Esophagus (tissue), 2 donors: ENCODE data around the gene EDAR. TPM values are rescaled to one million over a fixed set of nuclear protein-coding genes. Genes with fewer than 3 reads are reported as not detected.
A peak's percentile ranks its signal among the peaks of the same experiment; 100 is the strongest.

Source experiments
- H3K27ac ChIP-seq, 2 donors: one replicate each; pipeline ENCODE4 v1.5.1; 2013; ENCODE audit warnings: low read depth in 2 of 2, mild to moderate bottlenecking in 2 of 2, inconsistent platforms in 1 of 2, low read length in 1 of 2, moderate library complexity in 1 of 2
- H3K27me3 ChIP-seq, 2 donors: one replicate each; pipeline ENCODE4 v1.6.1; 2013; ENCODE audit warnings: low read length in 2 of 2, control low read depth in 1 of 2, mild to moderate bottlenecking in 1 of 2; ENCODE audit not compliant: insufficient read depth in 2 of 2, control insufficient read depth in 1 of 2
- H3K36me3 ChIP-seq, 2 donors: one replicate each; pipeline ENCODE4 v1.6.1; 2013; ENCODE audit warnings: low read length in 1 of 2; ENCODE audit not compliant: control insufficient read depth in 2 of 2, insufficient read depth in 2 of 2
- H3K4me1 ChIP-seq, 2 donors: one replicate each; pipeline ENCODE4 v1.6.1; 2013; ENCODE audit warnings: low read length in 1 of 2; ENCODE audit not compliant: control insufficient read depth in 2 of 2, insufficient read depth in 2 of 2
- H3K4me3 ChIP-seq, 2 donors: one replicate each; pipeline ENCODE4 v1.5.1; 2013; ENCODE audit warnings: low read length in 2 of 2, mild to moderate bottlenecking in 2 of 2, low read depth in 1 of 2, moderate library complexity in 1 of 2
- H3K9me3 ChIP-seq, 2 donors: one replicate each; pipeline ENCODE4 v1.6.1; 2013; ENCODE audit warnings: mild to moderate bottlenecking in 2 of 2, low read depth in 1 of 2, low read length in 1 of 2, moderate library complexity in 1 of 2; ENCODE audit not compliant: control insufficient read depth in 2 of 2, insufficient read depth in 1 of 2
- WGBS, 2 donors: extraction: QIAGEN DNeasy Blood & Tissue Kit; methylation state at CpG; one replicate each; pipeline ENCODE4 v1.1.7; 2013; 5-methylcytosine and 5-hydroxymethylcytosine counted together
- polyA plus RNA-seq, 2 donors: library from polyadenylated mRNA; stranded (reverse); fragments of 200-250 nt; gene quantifications; one replicate each; pipeline ENCODE4 v1.2.3, GENCODE V29; 2013
- donor health status: healthy with polysubstance abuse.
- donor health status: Bipolar disorder and iron deficiency.

Gene EDAR
- polyA plus RNA-seq, 2 donors, result 1.3 to 2.3 TPM

- Histone ChIP-seq H3K4me3 (no peak overlapping the region), H3K36me3 (no peaks in the 10 kb centered on the region), H3K4me1 (peaks cover 7 to 29% of the 10 kb centered on the region in 2 donors), H3K9me3 (peaks cover 0 to 7% of the 10 kb centered on the region in 2 donors), H3K27ac (peak overlapping the region; percentile 44 to 71), H3K27me3 (no peaks in the 10 kb centered on the region)
- WGBS, 2 donors, result 60 to 65% methylated on average over 16 of the region's 16 CpGs
These were observed 44.3 kb downstream of the EDAR start for GRCh38 chr2:108944601-108945331.

- Histone ChIP-seq H3K27ac (peak overlapping the region; percentile 69 to 71), H3K4me3 (no peak overlapping the region), H3K4me1 (peaks cover 7 to 29% of the 10 kb centered on the region in 2 donors), H3K36me3 (no peaks in the 10 kb centered on the region), H3K9me3 (peaks cover 0 to 7% of the 10 kb centered on the region in 2 donors), H3K27me3 (no peaks in the 10 kb centered on the region)
- 48 to 57% methylated on average over 6 of the region's 6 CpGs for WGBS, 2 donors
These were observed 45.3 kb downstream of the EDAR start for GRCh38 chr2:108943751-108944150.

- Histone ChIP-seq H3K27ac (peak overlapping the region; percentile 69 to 71), H3K4me1 (peaks cover 7 to 29% of the 10 kb centered on the region in 2 donors), H3K4me3 (no peak overlapping the region), H3K9me3 (peaks cover 0 to 7% of the 10 kb centered on the region in 2 donors), H3K36me3 (no peaks in the 10 kb centered on the region), H3K27me3 (no peaks in the 10 kb centered on the region)
- 54 to 64% methylated on average over 15 of the region's 15 CpGs for WGBS, 2 donors
These were observed 46.1 kb downstream of the EDAR start for GRCh38 chr2:108942888-108943287.

DNA sequence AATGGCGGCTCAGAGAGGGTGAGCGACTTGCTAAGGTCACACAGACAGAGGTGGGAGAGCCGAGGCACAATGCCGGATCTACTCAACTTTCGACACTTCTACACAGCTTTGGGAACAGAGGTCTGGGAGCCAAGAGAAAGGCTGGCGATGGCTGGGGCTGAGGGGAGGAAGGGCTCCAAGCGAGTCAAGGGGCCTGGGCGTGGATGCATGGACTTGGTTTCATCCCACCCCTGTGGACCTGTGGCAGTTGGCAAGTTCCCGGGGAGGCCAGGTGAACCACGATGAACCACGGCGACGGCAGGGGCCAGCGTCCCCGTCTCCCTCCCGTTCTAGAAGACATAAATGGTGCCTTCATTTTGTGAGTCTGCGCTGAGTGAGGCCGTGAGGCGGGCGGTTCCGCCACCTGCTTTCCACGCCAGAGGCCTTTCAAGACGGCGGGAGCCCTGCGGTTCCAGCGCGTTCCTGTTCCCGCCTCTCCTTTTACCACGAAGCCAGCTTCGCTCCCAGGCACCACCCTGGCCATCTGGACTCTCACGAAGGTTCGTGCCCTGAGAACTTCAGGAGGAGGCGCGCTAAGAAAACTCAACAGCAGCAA is 46.7 kb downstream of the EDAR start:
- WGBS, 2 donors, result 89 to 91% methylated on average over 34 of the region's 34 CpGs
- H3K36me3 ChIP-seq, result no peaks in the 10 kb centered on the region
- H3K27ac ChIP-seq, result peak overlapping the region in 1 of 2 donors; percentile 62
- peaks cover 0 to 4% of the 10 kb centered on the region in 2 donors for H3K9me3 ChIP-seq
- peaks cover 7 to 29% of the 10 kb centered on the region in 2 donors for H3K4me1 ChIP-seq
- H3K4me3 ChIP-seq, result no peak overlapping the region
- no peaks in the 10 kb centered on the region for H3K27me3 ChIP-seq

GRCh38 chr2:108941767-108942166 is 47.3 kb downstream of the EDAR start:
- WGBS, 2 donors, result 86 to 91% methylated on average over 9 of the region's 9 CpGs
- no peaks in the 10 kb centered on the region for H3K9me3 ChIP-seq
- peaks cover 7 to 29% of the 10 kb centered on the region in 2 donors for H3K4me1 ChIP-seq
- no peak overlapping the region for H3K4me3 ChIP-seq
- no peaks in the 10 kb centered on the region for H3K27me3 ChIP-seq
- H3K27ac ChIP-seq, result no peak overlapping the region
- H3K36me3 ChIP-seq, result no peaks in the 10 kb centered on the region

GRCh38 chr2:108941161-108941665 is 47.8 kb downstream of the EDAR start:
- WGBS, 2 donors, result 73 to 81% methylated on average over 8 of the region's 8 CpGs
- H3K27ac ChIP-seq, result no peak overlapping the region

GRCh38 chr2:108940156-108940555 is 48.9 kb downstream of the EDAR start:
- WGBS, 2 donors, result 65 to 76% methylated on average over 13 of the region's 13 CpGs
- H3K27ac ChIP-seq, result no peak overlapping the region
- no peaks in the 10 kb centered on the region for H3K27me3 ChIP-seq
- peaks cover 5 to 27% of the 10 kb centered on the region in 2 donors for H3K4me1 ChIP-seq
- no peak overlapping the region for H3K4me3 ChIP-seq
- no peaks in the 10 kb centered on the region for H3K9me3 ChIP-seq
- H3K36me3 ChIP-seq, result no peaks in the 10 kb centered on the region

More at GRCh38 chr2:108941161-108941665, 47.8 kb downstream of the EDAR start:
- Histone ChIP-seq H3K9me3 (no peaks in the 10 kb centered on the region), H3K27me3 (no peaks in the 10 kb centered on the region), H3K4me1 (peaks cover 7 to 29% of the 10 kb centered on the region in 2 donors), H3K4me3 (no peak overlapping the region), H3K36me3 (no peaks in the 10 kb centered on the region)

GRCh38 chr2:108938077-108938710 is 50.8 kb downstream of the EDAR start:
- peaks cover 6 to 26% of the 10 kb centered on the region in 2 donors for H3K4me1 ChIP-seq
- H3K9me3 ChIP-seq, result no peaks in the 10 kb centered on the region
- no peaks in the 10 kb centered on the region for H3K27me3 ChIP-seq

DNA sequence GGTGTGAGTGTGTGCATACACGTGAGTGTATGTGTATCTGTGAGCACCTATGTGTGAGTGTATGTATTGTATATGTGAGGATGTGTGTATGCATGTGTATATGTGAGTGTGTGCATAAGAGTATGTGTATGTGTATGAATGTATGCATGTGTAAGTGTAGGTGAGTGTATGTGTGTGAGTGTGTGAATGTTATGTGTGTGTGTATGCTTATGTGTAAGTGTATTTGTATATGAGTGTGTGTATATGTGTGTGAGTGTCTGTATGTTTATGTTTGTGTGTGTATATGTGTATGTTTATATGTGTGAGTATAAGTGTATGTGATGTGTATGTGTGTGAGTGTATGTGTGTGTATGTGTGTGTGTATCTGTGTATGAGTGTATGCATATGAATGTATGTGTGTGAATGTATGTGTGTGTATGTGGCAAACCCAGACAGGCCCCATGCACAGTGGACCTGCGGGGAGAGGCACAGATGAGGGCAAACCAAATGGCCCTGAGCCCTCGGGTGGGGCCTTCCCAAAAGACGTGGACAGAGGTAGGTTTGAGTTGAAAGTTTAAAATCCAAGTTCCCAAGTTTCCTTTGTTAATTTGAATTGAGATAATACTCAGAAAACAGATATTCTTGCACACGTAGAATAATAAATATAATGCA is 51.5 kb downstream of the EDAR start:
- Histone ChIP-seq H3K27me3 (no peaks in the 10 kb centered on the region), H3K4me3 (no peak overlapping the region), H3K36me3 (no peaks in the 10 kb centered on the region), H3K4me1 (peaks cover 6 to 28% of the 10 kb centered on the region in 2 donors), H3K27ac (no peak overlapping the region), H3K9me3 (no peaks in the 10 kb centered on the region)
- WGBS, 2 donors, result 78 to 79% methylated on average over 5 of the region's 5 CpGs

More at GRCh38 chr2:108938077-108938710, 50.8 kb downstream of the EDAR start:
- 66 to 69% methylated on average over 9 of the region's 9 CpGs for WGBS, 2 donors
- Histone ChIP-seq H3K27ac (no peak overlapping the region), H3K4me3 (no peak overlapping the region), H3K36me3 (no peaks in the 10 kb centered on the region)
